ENCODE results near the gene TGFBR2.

DNA sequence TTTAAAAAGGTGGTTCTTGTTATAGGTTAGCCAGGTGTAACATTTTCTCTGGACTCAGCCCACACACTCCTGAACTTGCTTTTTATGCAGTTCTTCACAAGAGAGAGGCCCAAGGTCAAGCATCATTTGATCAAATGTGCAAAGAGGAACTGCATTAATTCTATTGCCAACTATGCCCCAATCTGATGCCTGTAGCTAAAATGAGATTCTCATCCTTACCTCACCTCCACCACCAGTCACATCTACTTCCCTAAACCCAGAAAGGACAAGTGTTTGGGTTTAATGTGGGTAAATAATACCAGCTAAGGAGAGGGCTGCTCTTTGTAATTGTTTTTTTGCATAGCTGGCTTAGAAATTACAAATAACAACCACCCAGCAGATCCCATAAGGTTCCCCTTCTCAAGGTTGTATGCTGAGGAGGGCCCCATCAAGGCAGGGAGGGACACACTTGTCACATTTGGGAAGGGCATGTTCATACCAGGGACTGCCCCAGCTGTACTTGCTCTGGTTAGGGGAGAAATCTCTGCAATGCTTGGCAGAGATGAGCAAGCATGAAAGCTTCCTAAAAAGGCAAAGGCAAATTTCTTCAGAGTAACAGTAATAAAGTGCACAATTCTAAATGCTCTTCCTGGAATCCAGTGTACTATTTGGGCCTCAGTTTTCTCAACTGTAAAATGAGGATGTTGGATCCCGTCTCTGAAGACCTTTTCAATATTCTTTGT, 76.2 kb downstream of the TGFBR2 start:
- TF ChIP-seq, protein P1, sequence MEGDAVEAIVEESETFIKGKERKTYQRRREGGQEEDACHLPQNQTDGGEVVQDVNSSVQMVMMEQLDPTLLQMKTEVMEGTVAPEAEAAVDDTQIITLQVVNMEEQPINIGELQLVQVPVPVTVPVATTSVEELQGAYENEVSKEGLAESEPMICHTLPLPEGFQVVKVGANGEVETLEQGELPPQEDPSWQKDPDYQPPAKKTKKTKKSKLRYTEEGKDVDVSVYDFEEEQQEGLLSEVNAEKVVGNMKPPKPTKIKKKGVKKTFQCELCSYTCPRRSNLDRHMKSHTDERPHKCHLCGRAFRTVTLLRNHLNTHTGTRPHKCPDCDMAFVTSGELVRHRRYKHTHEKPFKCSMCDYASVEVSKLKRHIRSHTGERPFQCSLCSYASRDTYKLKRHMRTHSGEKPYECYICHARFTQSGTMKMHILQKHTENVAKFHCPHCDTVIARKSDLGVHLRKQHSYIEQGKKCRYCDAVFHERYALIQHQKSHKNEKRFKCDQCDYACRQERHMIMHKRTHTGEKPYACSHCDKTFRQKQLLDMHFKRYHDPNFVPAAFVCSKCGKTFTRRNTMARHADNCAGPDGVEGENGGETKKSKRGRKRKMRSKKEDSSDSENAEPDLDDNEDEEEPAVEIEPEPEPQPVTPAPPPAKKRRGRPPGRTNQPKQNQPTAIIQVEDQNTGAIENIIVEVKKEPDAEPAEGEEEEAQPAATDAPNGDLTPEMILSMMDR (conservative IDR thresholded peaks at IDR 0.05; ENCODE audit: low read length), result no peak
- no peak for TF ChIP-seq EZH2phosphoT487 (IDR thresholded peaks at IDR 0.05; ENCODE audit: borderline replicate concordance)
